GM18868 (cell line): ENCODE data around the gene IDH3A.

Source experiments
- ATAC-seq: cut with Tn5 transposase; IDR thresholded peaks from one replicate; pipeline ENCODE4 v1.9.1; 2021; ENCODE audit warnings: mild to moderate bottlenecking, moderate library complexity; ENCODE audit not compliant: unreplicated experiment

The IDH3A gene

DNA sequence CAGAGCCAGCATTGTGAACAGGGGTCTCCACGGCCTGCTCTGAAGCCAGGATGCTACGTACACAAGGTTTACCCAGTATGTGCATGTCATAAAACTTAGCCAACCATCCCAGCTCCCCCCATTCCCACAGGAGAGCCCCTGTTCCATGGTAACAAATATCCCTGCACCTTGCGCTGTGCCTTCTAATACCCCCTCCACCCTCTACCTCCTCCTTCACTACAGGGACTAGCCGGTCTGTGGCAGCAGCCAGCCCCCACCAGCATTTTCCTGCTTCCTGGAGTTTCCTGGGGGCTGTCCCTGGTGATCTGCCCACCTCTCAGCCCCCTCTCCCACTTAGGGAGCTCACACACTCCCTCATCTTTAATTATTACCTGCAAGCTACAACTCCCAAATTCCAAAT is 64.8 kb downstream of the IDH3A start:
- no peak for ATAC-seq

- no peak for ATAC-seq
Observed at GRCh38 chr15:78216276-78217104, 67.3 kb downstream of the IDH3A start.

GRCh38 chr15:78220713-78221112 is 71.6 kb downstream of the IDH3A start:
- no peak for ATAC-seq
